Endothelial cell of umbilical vein (primary cell): ENCODE measurements around the gene ZNRF3. TPM values are rescaled to one million over a fixed set of nuclear protein-coding genes. Genes with fewer than 3 reads are reported as not detected.

ENCODE experiments used
- BruUV-seq: library from RNA; stranded (reverse); fragments of 400-500 nt; replicated peaks from 2 replicates; lab custom pipeline; 2021; lab: Mats Ljungman, UMichigan
- CTCF ChIA-PET: fragments of 300-600, 350-600 bp; sonication (Branson Sonifier 250); formaldehyde crosslinking; loops from one replicate; lab custom pipeline; 2021; ENCODE audit warnings: antibody characterized with exemption, inconsistent platforms; lab: Charles Lee
- POLR2A ChIA-PET: fragments of 300-600, 350-600 bp; sonication (Branson Sonifier 250); formaldehyde crosslinking; loops from one replicate; lab custom pipeline; 2021; ENCODE audit warnings: antibody characterized with exemption, inconsistent platforms; lab: Charles Lee
- DNase-seq: peaks from one replicate; pipeline ENCODE4 v3.0.0-alpha.2; 2011; ENCODE audit warnings: low read depth, low spot score
- FAIRE-seq: peaks from 2 replicates; lab custom pipeline; 2011; peaks lifted over from hg19 to GRCh38; lab: Jason Lieb, UNC
- H2AFZ ChIP-seq: 2 replicates; pipeline ENCODE4 v1.6.0; 2012; ENCODE audit warnings: low read depth, low read length, control low read depth, inconsistent platforms
- H3K27ac ChIP-seq: 2 replicates; pipeline ENCODE4 v1.5.1; 2011; ENCODE audit warnings: low read depth, mild to moderate bottlenecking, control low read depth, low read length, moderate library complexity; ENCODE audit not compliant: insufficient read depth
- H3K27me3 ChIP-seq, 2 experiments: 2 replicates each; pipeline versions ENCODE4 v1.6.0 to v1.6.1; 2011; ENCODE audit warnings: low read length in 2 of 2, mixed read lengths in 1 of 2; ENCODE audit not compliant: control insufficient read depth in 2 of 2, insufficient read depth in 2 of 2
- H3K36me3 ChIP-seq, 2 experiments: 2 replicates in 1 of 2; 3 replicates in 1 of 2; pipeline ENCODE4 v1.5.1; 2011; ENCODE audit warnings: low read length in 2 of 2, mild to moderate bottlenecking in 1 of 2, moderate library complexity in 1 of 2; ENCODE audit not compliant: control insufficient read depth in 2 of 2, insufficient read depth in 2 of 2; ENCODE audit errors: extremely low read depth in 1 of 2
- H3K4me1 ChIP-seq: 3 replicates; pipeline ENCODE4 v1.5.1; 2011; ENCODE audit warnings: mild to moderate bottlenecking, low read length; ENCODE audit not compliant: control insufficient read depth, insufficient read depth; ENCODE audit errors: extremely low read depth
- H3K4me2 ChIP-seq: 2 replicates; pipeline ENCODE4 v1.6.1; 2011; ENCODE audit warnings: low read length, control low read depth, mixed read lengths; ENCODE audit not compliant: insufficient read depth
- H3K4me3 ChIP-seq, 3 experiments: fragments of 200-600 bp in 1 of 3; sonication (generic), shearing (Covaris generic) in 1 of 3; replicated peaks in 1 of 3; 2 replicates each; pipeline ENCODE4 v1.5.1; 2011 to 2016; ENCODE audit warnings: control low read depth in 3 of 3, low read length in 3 of 3, mild to moderate bottlenecking in 2 of 3, inconsistent platforms in 1 of 3, low read depth in 1 of 3, moderate library complexity in 1 of 3; ENCODE audit not compliant: insufficient read depth in 1 of 3
- H3K79me2 ChIP-seq: 2 replicates; pipeline ENCODE4 v1.6.0; 2012; ENCODE audit warnings: low read length, inconsistent platforms; ENCODE audit not compliant: control insufficient read depth, insufficient read depth
- H3K9ac ChIP-seq: replicated peaks from 2 replicates; pipeline ENCODE3; 2011; ENCODE audit warnings: low read length, control low read depth; ENCODE audit not compliant: insufficient read depth; ENCODE audit errors: extremely low read depth
- H3K9me1 ChIP-seq: replicated peaks from 3 replicates; pipeline ENCODE4 v1.6.0; 2011; ENCODE audit warnings: mild to moderate bottlenecking, low read length; ENCODE audit not compliant: control insufficient read depth, insufficient read depth; ENCODE audit errors: extremely low read depth
- H3K9me3 ChIP-seq: replicated peaks from 2 replicates; pipeline ENCODE4 v1.5.1; 2012; ENCODE audit warnings: low read length, inconsistent platforms; ENCODE audit not compliant: control insufficient read depth, insufficient read depth
- H4K20me1 ChIP-seq: replicated peaks from 2 replicates; pipeline ENCODE3; 2011; ENCODE audit warnings: mild to moderate bottlenecking, low read length; ENCODE audit not compliant: control insufficient read depth, insufficient read depth; ENCODE audit errors: extremely low read depth
- CTCF ChIP-seq, 2 donors: IDR thresholded peaks; 1 replicate in 1 of 2; 2 replicates in 1 of 2; pipeline ENCODE4 v1.5.1; 2011; ENCODE audit warnings: low read length in 2 of 2, mild to moderate bottlenecking in 2 of 2, moderate library complexity in 2 of 2, control low read depth in 1 of 2, inconsistent platforms in 1 of 2, low read depth in 1 of 2; ENCODE audit not compliant: insufficient read depth in 1 of 2; ENCODE audit errors: extremely low read depth in 1 of 2
- EZH2 ChIP-seq: IDR thresholded peaks from 2 replicates; pipeline ENCODE4 v1.6.1; 2012; ENCODE audit warnings: borderline replicate concordance, low read depth, mild to moderate bottlenecking, moderate library complexity, low read length, inconsistent platforms; ENCODE audit not compliant: severe bottlenecking
- FOS ChIP-seq: IDR thresholded peaks from 2 replicates; pipeline ENCODE4 v1.6.1; 2011; ENCODE audit warnings: mild to moderate bottlenecking, low read length, moderate library complexity, borderline replicate concordance; ENCODE audit not compliant: insufficient read depth
- GATA2 ChIP-seq: IDR thresholded peaks from 2 replicates; pipeline ENCODE4 v1.7.0; 2011; ENCODE audit warnings: low read depth, mild to moderate bottlenecking, moderate library complexity, mixed read lengths, low read length; ENCODE audit not compliant: insufficient read length, insufficient read depth
- JUN ChIP-seq: IDR thresholded peaks from 2 replicates; pipeline ENCODE4 v1.6.1; 2011; ENCODE audit warnings: borderline replicate concordance, low read depth; ENCODE audit not compliant: insufficient read length, insufficient read depth
- MAX ChIP-seq: IDR thresholded peaks from 2 replicates; pipeline ENCODE4 v1.6.1; 2011; ENCODE audit not compliant: insufficient read depth, insufficient read length
- MYC ChIP-seq: IDR thresholded peaks from one replicate; pipeline ENCODE4 v1.6.1; 2011; ENCODE audit warnings: mild to moderate bottlenecking, low read depth, low read length
- POLR2A ChIP-seq: IDR thresholded peaks from 2 replicates; pipeline ENCODE4 v1.6.1; 2012; ENCODE audit warnings: low read depth, mild to moderate bottlenecking, control low read depth, low read length
- POLR2AphosphoS5 ChIP-seq: IDR thresholded peaks from 2 replicates; pipeline ENCODE4 v1.6.1; 2012; ENCODE audit warnings: low read depth, mild to moderate bottlenecking, control low read depth, low read length, moderate library complexity; ENCODE audit not compliant: insufficient read depth
- dilution Hi-C: fragments of 300-500 bp; cut with MboI; formaldehyde crosslinking; loops from one replicate; pipeline ENCODE4 v1.15.0; 2019; ENCODE audit warnings: low sequenced_read_pairs; ENCODE audit not compliant: extremely low pct_ligation_motif_present
- intact Hi-C: fragments of 100-400 bp; cut with micrococcal nuclease; formaldehyde crosslinking; loops from one replicate; pipeline ENCODE4 v1.10.0; 2022
- polyA plus RNA-seq, 4 experiments: library from polyadenylated mRNA; depleted of rRNA in 3 of 4; stranded (reverse) in 3 of 4; unstranded in 1 of 4; fragments of >200 nt; gene quantifications; 2 replicates each; pipeline versions ENCODE4 v1.2.1 to v1.2.3, GENCODE V29; 2011 to 2012; ENCODE audit warnings: missing spikeins in 1 of 4
- total RNA-seq: library from RNA; stranded (reverse); gene quantifications from 2 replicates; pipeline ENCODE4 v1.2.3, GENCODE V29; 2021

The ZNRF3 gene
- total and polyA plus RNA-seq, 2 donors (not counting 3 experiments of a cell fraction or from before 2014, with no cell fraction given) = 2.7 to 5.2 TPM

DNA sequence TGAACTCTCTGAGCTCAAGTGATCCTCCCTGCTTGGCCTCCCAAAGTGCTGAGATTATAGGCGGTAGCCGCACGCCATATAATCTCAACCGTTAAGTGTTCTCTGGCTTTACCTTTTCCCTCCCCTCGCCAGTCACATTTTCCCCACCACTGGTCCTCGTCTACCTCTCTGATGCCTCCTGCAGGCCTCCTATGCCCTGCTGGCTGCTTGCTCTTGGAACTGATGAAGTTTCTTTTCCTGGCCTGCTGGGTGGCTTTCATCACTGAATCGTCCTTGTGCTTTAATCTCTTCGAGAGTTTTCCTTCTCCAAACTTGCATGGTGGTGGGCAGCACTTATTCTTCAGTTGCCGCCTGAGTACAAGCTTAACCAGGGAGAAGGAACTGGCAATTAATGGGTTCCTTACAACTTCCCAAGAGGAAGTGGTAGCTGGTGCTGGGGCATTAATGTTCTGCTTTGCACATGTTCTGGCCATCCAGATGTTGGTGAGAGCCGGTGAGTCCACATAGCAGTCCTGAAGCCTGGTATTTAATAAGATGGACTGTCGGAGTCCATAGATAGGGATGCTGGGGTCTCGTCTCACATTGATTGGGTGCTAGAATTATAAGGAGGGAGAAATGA lies 177.0 kb downstream of the ZNRF3 start:
- DNase-seq = no peak
- Histone ChIP-seq H3K4me1 (no peaks in the 10 kb centered on the region), H4K20me1 (no peaks in the 10 kb centered on the region), H3K36me3 (no peaks in the 10 kb centered on the region), H3K79me2 (no peaks in the 10 kb centered on the region), H3K9ac (no peak overlapping the region), H3K9me1 (no peaks in the 10 kb centered on the region), H3K4me3 (no peak overlapping the region), H2AFZ (no peak overlapping the region), H3K9me3 (no peaks in the 10 kb centered on the region), H3K27me3 (peaks cover 0 to 4% of the 10 kb centered on the region in 2 experiments), H3K4me2 (no peak overlapping the region), H3K27ac (no peak overlapping the region)
- ChIA-PET POLR2A (no interaction called here), CTCF (interaction anchor here (1.3 to 1.8 kb wide), 2 partner anchors 9 to 19 kb away, joined by 3 to 4 read pairs; no protein-coding TSS in a partner anchor)
- no peak for FAIRE-seq
- TF ChIP-seq MYC (no peak), POLR2AphosphoS5 (no peak), CTCF (IDR thresholded peaks at IDR 0.05; ENCODE audit: extremely low read depth in 1 of 2, insufficient read depth in 1 of 2, low read depth in 1 of 2, low read length in 2 of 2) (no peak), FOS (no peak), POLR2A (no peak), GATA2 (no peak), EZH2 (no peak), JUN (no peak), MAX (no peak)
- no TSS peak for BruUV-seq
- intact Hi-C loops = no loop called here
- dilution Hi-C loops = no loop called here
